Posterior vena cava (tissue), 2 donors: Measurements from ENCODE around the gene TIMM50. TPM values are rescaled to one million over a fixed set of nuclear protein-coding genes. Genes with fewer than 3 reads are reported as not detected.
"Not testable (repeated sequence)": the region's sequence is repeated elsewhere in the genome, so short reads cannot be mapped to it uniquely, and the experiment has no call there.

Experiments used
- DNase-seq: peaks from one replicate; pipeline ENCODE4 v3.0.0-alpha.2; 2020; ENCODE audit warnings: low spot score
- intact Hi-C, 2 donors: fragments of 100-400 bp; cut with DNase I; formaldehyde crosslinking; loops; one replicate each; pipeline versions ENCODE4 v1.14.1 to v1.14.2; 2022 to 2023
- total RNA-seq, 2 donors: library from RNA; stranded (reverse); fragmentation: NEBNext Ultra II Directional; extraction: Animal tissue kit (Norgen Biotek cat#: 25700); gene quantifications; one replicate each; pipeline ENCODE4 v1.2.1, GENCODE V29; 2021
- donor health status: DM: yes; HTN: yes; CAD: no.
- donor health status: DM: yes; HTN: yes; CAD: no.

The TIMM50 gene
- total RNA-seq, 2 donors from 2014 or later = 44.5 to 45.5 TPM

DNA sequence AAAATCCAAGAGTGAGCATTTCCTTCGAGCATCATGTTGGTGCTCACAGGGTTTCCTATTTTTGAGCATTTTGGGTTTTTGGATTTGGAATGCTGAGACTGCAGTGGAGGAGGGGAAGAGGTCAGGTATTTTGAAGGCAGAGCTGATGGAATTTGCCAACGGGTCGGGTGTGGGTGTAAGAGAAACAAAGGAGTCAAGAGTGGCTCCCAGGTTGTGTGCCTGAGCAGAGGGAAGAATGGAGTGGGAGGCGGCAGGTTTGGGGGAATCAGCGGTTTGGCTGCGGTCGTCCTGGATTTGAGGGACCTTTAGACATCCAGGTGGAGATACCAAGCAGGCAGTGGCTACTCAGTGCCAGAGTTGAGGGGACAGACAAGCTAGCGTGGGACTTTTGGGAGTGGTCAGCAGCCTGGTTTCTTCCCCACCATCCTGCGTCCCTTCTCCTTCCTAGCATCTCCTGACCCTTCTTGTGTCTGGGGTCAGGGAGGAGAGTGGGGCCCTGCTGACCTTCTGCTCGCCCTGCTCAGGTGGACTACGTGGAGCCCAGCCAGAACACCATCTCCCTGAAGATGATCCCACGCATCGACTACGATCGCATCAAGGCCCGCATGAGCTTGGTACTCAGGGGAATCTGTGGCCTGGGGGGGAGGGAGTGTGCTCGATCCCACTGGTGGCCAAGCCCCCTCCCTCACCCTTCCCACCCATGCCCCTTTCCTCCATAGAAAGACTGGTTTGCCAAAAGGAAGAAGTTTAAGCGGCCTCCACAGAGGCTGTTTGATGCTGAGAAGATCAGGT, 14.5 kb upstream of the TIMM50 start:
- intact Hi-C loops = no loop called here
- DNase-seq = no peak

DNA sequence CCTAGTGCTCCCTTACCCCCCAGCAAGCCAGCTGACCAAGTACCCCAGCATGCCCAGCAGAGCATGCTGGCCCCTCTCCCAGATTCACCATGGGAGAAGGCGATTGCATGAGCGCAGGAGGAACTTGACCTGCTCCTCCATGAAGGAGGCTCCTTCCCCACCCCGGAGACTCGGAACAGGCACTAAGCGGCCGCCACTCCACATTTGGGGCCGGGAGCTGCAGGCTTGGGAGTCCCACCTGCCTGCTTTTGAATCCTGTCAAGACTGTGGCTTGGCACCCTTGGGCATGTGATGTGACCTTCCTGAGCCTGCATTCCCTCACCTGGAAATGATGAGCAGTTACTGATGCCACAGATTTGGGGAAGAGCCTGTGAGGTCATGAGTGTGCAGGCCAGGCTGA, 12.7 kb upstream of the TIMM50 start:
- intact Hi-C loops = no loop called here

DNA sequence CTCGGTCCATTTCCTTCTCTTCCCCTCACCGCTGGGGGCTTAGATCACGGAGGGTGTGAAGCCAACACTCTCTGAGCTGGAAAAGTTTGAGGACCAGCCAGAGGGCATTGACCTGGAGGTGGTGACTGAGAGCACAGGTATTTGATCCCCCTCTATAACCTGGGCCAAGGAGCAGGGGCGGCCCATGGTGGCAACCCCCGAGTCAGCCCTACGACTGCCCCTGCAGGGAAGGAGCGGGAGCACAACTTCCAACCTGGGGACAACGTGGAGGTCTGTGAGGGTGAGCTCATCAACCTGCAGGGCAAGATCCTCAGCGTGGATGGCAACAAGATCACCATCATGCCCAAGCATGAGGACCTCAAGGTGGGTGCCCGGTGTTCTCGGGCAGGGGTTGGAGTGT, 11.6 kb upstream of the TIMM50 start:
- intact Hi-C loops = no loop called here
- no peak for DNase-seq

More for the DNA sequence above, 12.7 kb upstream of the TIMM50 start:
- no peak for DNase-seq

DNA sequence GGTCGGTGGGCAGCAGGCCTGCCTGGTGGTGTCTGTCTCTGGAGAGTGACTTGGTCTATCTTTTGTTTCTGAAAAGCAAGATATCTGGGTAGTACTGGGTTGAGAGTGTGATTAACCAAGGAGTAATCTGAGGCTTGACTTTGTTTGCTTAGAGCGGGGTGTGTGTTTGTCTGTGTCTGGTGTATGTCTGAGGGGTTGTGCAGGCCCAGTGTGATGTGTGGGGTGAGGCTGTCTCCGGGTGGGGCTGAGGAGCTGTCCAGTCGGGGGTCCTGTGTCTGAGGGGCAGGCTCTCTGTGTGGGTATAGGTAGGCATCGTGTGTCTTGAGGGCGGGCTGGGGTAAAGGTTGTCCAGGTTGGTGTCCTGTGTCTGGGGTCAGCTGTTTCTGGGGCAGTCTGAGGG, 11.1 kb upstream of the TIMM50 start:
- no peak for DNase-seq
- intact Hi-C loops = no loop called here

DNA sequence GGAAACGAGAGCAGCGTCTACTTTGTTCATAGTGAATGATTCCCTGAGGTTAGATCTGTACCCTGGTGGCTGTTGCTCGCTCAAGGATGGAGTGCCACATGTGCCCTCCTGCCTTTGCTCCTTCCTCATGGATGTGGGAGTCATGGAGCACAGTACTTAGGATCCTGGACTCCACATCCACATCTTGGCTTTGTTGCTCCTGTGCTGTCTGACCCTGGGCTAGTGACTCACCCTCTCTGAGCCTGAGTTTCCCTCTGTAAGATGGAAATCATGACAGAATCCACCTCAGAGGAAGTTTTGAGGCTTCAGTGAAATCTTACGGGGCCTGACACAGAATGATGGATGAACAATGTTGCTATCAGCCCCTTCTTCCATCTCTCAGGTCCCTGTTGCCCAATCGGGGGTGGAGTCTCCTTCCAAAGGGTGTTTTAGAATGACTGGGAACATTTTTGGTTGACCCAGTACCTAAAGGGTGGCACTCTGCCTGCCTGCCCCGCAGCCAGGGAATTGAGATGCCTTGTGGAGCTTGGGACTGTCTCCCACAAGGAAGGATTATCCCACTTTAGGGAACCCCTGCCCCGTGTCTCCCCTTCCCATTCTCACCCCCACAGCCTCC, 9.8 kb upstream of the TIMM50 start:
- intact Hi-C loops = no loop called here
- no peak for DNase-seq

DNA sequence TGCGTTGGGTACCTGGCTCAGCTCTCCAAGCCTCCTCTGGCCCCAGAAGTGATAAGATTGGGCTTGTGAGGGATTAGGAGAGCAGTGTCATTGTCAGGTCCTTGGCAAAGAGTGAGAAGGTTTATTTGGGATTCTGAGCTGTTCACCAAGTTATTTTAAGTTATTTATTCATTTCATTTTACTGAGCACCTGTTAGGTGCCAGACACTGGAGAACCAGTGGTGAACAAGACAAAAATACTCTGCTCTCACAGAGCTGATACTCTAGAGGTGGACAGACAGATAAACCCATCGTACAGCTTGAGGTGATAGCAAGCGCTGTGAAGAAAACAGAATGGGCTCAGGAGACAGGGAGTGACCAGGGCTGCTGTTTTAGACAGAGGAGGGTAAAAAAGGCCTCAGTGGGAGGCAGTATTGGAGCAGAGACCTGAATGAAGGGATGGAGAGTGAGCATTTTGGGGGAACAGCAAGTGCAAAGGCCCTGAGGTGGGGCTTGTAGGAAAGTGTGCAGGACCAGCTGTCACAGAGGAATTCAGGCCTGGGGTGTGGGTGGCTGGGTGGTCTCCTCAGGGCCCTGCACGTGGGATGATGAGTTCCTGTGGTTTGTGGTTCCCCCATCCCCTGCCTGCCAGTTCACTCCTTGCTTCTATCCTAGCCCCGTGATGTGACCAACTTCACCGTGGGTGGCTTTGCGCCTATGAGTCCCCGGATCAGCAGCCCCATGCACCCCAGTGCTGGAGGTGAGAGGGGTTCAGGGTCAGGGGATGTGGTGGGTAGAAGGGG, 8.7 kb upstream of the TIMM50 start:
- DNase-seq = no peak
- intact Hi-C loops = no loop called here

DNA sequence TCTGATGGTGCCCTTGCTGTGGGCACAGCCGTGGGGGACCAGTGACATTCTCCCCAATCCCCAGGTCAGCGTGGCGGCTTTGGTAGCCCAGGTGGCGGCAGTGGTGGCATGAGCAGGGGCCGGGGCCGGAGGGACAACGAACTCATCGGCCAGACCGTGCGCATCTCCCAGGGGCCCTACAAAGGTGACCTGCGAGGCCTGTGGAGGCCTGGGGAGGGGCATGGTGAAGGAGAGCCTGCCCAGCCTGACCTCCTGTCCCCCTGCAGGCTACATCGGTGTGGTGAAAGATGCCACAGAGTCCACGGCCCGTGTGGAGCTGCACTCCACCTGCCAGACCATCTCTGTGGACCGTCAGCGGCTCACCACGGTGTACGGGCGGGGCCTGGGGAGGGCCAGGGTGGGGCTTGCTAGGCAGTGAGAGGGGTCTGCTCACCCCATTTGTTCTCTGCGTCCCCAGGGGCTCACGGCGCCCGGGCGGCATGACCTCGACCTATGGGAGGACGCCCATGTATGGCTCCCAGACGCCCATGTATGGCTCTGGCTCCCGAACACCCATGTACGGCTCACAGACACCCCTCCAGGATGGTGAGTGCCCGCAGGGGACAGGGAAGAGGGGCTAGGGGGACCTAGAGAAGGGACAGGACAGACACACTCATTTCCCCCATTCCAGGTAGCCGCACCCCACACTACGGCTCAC, 7.7 kb upstream of the TIMM50 start:
- no peak for DNase-seq
- intact Hi-C loops = no loop called here

DNA sequence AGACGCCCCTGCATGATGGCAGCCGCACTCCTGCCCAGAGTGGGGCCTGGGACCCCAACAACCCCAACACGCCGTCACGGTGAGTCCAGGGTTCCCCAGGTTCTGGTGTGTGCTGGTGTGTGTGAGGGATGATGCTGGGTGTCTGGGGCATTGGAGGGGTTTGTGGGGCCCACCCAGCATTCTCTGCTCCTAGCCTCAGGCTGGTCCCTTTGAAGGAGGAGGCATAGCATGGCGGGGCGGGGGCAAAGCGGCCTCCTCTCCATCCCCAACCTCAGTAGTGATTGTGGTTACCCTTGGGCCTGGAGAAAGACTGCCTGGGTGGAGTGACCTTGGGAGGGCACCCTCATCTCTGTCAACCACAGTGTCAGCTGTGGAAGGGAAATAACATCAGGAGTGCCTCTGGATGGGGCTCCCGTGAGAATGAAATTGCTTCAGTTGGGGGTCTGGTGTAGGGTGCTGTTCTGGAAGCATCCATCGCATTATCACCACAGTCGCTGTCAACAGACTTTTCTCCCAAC, 7.1 kb upstream of the TIMM50 start:
- no peak for DNase-seq
- intact Hi-C loops = no loop called here

DNA sequence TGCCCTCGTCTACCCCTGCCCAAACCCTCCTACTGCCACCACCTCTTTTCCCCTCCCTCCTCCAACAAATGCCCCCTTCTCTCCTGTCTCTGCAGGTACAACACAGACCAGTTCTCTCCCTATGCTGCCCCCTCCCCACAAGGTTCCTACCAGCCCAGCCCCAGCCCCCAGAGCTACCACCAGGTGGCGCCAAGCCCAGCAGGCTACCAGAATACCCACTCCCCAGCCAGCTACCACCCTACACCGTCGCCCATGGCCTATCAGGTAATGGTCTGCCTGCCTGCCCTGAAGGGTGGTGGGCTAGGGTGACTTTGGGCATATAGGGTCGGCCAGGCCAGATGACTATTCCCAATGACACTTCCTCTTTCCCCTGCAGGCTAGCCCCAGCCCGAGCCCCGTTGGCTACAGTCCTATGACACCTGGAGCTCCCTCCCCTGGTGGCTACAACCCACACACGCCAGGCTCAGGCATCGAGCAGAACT, 6.5 kb upstream of the TIMM50 start:
- intact Hi-C loops = no loop called here
- DNase-seq = no peak

DNA sequence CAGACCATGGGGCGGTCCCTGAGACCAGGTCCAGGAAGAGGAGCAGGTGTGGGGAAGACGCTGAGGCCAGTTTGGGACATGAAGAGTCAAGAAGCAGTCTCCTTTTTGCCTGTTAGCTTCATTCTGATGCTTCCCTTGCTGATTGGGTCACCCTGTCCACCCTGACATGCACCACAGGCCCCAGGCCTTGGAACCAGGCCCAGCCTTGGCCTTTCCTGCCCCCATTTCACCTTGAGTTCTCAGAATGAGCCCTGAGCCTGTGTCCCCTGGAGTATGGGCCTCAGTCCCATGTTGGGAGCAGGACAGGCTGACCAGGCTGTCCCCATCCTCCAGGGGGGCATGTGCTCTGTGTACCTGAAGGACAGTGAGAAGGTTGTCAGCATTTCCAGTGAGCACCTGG, 4.9 kb upstream of the TIMM50 start:
- intact Hi-C loops = no loop called here
- no peak for DNase-seq

DNA sequence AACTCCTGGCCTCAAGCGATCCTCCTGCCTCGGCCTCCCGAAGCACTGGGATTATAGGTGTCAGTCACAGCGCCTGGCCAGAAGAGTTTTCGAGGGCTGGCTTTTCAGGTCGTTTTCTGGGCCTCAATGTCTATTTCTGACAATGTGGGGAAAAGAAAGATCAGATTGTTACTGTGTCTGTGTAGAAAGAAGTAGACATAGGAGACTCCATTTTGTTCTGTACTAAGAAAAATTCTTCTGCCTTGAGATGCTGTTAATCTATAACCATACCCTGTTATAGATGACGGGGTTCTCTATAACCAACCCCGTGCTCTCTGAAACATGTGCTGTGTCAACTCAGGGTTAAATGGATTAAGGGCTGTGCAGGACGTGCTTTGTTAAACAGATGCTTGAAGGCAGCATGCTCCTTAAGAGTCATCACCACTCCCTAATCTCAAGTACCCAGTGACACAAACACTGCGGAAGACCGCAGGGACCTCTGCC, 1.3 kb upstream of the TIMM50 start:
- intact Hi-C loops, DNase-seq: not testable (repeated sequence)

DNA sequence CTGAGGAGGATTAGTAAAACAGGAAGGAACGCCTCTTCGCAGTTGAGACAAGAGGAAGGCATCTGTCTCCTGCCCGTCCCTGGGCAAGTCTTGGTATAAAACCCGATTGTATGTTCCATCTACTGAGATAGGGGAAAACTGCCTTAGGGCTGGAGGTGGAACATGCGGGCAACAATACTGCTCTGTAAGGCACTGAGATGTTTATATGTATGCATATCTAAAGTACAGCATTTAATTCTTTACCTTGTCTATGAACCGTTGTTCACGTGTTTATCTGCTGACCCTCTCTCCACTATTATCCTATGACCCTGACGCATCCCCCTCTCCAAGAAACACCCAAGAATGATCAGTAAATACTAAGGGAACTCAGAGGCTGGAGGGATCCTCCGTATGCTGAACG, 722 bp upstream of the TIMM50 start:
- intact Hi-C loops = no loop called here
- DNase-seq = no peak

DNA sequence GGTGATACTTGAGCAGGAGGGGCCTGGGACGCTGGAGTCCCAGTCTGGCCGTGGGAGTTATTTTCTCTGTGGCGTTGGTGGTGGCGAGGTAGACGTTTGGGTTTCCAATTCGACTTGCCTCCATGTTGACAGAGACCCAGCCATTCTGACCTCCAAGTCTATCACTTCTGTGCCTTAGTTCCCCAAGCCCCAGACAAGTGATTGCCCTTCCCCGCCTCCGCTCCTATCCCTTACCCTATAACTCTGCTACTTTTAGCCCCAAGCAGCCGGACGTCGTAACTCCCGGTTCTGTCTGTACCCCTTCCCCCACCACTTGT, 549 bp downstream of the TIMM50 start:
- intact Hi-C loops = no loop called here
- DNase-seq = no peak

DNA sequence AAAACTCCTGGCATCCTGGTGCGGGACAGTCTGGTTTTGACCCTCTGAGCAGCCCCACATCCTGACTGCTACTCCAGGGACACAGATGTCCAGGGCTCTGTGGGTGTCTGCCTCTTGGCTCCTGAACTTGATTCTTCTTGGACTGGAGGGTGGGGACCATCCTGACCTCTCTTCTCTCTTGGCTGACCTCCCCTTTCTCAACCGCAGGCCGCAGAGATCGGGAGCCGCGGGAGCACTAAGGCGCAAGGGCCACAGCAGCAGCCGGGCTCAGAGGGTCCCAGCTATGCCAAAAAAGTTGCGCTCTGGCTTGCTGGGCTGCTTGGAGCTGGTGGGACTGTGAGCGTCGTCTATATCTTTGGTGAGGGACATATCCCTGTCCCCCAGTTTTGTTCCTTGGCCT, 1.0 kb downstream of the TIMM50 start:
- intact Hi-C loops = loop anchor here in 1 of 2 donors (1.0 kb wide), 1 partner anchor 42 kb away; no protein-coding TSS in a partner anchor

DNA sequence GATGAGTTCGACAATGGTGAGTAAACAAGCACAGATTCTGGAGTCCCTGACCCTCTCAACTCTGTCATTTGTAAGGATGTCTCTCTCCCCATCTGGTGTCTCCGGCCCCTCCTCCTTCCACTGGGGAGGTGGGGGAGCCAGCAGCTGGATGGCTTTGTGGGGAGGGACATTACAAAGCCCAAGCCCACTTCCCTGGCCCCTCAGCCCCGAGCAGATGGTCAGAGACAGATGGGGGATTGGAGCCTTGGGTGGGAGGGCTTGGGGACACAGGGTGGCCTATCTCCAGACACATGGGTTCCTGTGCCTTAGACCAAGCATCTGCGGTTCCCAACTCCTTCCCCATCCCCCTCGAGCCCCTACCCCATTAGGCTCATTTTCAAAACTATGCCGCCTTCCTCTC, 2.5 kb downstream of the TIMM50 start:
- no peak for DNase-seq
- intact Hi-C loops = no loop called here

More for the DNA sequence above, 1.0 kb downstream of the TIMM50 start:
- DNase-seq = no peak

DNA sequence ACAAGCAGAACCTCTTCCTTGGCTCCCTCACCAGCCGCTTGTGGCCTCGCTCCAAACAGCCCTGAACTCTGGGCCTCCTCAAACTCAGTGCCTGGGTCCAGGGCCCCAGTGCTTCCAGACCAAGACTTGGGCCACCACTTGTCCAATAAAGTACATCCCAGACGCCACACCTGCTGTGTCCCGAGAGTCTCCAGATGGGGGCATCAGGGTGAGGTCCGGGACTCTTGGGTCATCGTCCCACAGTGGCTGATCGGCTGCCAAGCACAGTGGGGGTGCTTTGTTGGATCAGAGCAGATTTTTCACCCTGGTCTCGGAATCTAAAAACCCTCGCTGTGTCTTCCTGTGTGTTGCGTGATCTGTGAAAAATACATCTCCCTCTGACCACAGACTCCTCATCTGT, 9.1 kb downstream of the TIMM50 start:
- intact Hi-C loops = no loop called here
- DNase-seq = no peak

DNA sequence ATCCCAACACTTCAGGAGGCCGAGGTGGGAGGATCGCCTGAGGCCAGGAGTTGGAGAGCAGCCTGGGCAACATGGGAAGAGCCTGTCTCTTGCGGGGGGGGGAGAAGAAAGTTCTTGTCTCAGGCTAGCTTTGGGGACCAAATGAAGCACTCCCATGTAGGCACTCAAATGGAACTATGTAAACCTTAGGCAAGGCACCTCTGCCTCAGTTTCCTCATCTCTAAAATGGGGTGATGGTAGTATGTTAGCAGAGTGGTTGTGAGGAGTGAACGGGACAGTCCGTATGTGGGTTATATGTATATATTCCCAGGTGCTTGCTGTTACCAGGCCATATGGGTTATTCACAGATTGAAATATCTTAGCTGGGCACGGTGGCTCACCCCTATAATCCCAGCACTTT, 11.6 kb downstream of the TIMM50 start:
- intact Hi-C loops = no loop called here

DNA sequence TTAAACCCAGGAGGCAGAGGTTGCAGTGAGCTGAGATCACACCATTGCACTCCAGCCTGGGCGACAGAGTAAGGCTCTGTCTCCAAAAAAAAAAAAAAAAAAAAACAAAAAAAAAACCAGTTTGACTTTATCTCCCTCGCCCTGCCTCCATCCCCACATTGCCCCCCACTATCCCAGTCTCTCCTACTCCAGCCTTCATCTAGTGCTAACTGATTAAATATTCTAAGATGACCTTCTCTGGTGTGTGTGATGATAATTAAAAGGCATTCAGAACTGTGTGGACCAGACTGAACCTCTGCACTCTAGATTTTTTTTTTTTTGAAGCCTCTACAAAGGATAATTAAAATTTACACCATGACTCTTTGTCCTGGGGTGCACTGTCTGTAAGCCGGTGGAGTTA, 12.2 kb downstream of the TIMM50 start:
- DNase-seq = no peak
- intact Hi-C loops = no loop called here

More for the DNA sequence above, 11.6 kb downstream of the TIMM50 start:
- DNase-seq = no peak

DNA sequence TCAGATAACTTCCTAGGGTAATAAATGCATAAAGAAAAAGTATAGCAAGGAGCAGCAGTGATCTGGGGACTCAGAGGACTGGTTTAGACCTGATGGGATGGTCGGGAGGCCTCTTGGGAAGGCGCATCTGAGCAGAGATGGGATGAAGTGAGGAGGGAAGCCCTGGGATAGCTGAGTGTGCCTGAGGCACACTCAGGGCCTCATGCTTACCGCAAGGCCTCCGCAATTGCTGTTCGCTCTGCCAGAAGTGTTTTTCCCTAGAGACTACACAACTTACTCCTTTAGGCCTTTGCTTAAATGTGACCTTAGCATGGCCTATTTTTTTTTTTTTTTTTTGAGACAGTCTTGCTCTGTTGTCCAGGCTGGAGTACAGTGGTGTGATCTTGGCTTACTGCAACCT, 14.0 kb downstream of the TIMM50 start:
- intact Hi-C loops = no loop called here
- DNase-seq = no peak
